GM19452 (cell line): ENCODE data around the gene DYNLT4.
"Not testable (repeated sequence)": the region's sequence is repeated elsewhere in the genome, so short reads cannot be mapped to it uniquely, and the experiment has no call there.

Experiments used
- ATAC-seq: cut with Tn5 transposase; IDR thresholded peaks from one replicate; pipeline ENCODE4 v1.9.1; 2021; ENCODE audit not compliant: unreplicated experiment

Gene DYNLT4

GRCh38 chr1:44766421-44766820 lies 40.7 kb downstream of the DYNLT4 start:
- ATAC-seq: not testable (repeated sequence)

DNA sequence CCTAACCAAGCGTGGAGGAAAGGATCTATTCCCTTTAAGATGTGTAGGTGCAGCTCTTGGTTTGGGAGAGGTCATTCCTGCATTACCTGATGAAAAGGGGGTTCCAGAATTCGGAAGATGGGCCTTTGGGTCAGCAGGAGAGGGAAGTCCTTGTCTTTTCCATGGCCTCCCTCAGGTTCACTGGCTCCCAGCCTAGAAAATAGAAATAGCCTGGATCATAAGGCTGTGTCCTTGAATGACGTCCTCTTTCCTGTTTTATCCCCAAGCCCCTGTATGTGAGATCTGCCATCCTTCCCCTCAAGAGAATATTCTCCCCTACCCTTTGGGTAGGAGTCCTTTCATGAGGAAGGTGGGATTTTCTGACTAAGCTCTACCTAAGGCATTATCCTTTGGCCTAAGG lies 46.3 kb downstream of the DYNLT4 start:
- no peak for ATAC-seq

- no peak for ATAC-seq
Measured at GRCh38 chr1:44759077-44759476, 48.1 kb downstream of the DYNLT4 start.

DNA sequence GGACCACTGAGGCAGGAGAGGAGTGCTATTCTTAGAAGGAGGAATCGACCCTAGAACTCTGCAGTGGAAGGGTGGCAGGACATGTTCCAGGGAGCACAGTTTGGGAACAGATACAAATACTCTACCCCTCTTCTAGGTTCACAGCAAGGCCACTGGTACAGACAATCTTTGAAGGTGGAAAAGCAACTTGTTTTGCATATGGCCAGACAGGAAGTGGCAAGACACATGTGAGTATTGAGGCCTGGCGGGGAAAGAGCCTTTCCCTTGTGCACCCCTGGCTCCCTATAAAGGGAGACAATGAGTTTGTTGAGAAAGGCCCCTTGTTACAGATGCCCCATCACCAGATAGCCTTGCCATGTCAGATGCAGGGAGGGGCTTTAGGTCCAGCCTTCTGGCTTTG lies 49.7 kb downstream of the DYNLT4 start:
- ATAC-seq: no peak
